CD4-positive, alpha-beta T cell treated with Interferon gamma for 1 hour (primary cell): Measurements from ENCODE around the gene LRRC61.
A peak's percentile ranks its signal among the peaks of the same experiment; 100 is the strongest.

ENCODE experiments used
- DNase-seq: peaks from one replicate; pipeline ENCODE4 v3.0.0-alpha.2; 2020

The LRRC61 gene

DNA sequence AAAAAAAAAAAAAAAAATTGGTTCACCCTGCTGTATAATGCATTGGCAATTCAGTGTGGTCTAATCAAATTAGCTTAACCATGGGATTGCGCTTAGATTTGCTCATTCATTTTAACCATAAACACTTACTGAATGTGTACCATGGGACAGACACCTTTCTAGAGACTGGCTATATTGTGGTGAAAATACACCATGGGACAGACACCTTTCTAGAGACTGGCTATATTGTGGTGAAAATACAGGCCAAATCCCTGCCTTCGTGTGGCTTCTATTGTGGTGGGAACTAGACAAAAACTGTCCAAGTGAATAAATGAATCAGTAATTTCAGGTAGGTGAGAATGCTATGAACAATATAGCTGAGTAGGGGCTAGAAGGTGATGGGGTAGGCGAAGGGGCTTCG is 35.3 kb downstream of the LRRC61 start:
- no peak for DNase-seq

DNA sequence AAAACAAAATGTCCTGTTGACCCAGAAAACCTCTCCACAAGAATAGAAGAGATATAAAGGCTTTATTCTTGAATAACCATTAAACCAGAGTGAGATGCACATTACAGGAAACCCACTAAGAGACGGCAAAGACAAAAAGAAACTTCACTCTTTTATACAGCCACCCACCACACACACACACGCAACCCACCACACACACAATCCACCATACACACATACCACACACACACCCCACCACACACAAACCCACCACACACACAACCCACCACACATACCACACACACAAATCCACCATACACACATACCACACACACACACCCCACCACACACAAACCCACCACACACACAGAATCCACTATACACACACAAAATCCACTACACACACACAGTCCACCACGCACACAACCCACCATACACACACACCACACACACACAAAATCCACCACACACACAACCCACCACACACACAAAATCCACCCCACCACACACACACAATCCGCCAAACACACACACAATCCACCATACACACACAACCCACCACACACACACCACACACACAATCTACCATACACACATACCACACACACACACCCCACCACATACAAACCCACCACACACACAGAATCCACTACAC is 36.0 kb downstream of the LRRC61 start:
- no peak for DNase-seq

DNA sequence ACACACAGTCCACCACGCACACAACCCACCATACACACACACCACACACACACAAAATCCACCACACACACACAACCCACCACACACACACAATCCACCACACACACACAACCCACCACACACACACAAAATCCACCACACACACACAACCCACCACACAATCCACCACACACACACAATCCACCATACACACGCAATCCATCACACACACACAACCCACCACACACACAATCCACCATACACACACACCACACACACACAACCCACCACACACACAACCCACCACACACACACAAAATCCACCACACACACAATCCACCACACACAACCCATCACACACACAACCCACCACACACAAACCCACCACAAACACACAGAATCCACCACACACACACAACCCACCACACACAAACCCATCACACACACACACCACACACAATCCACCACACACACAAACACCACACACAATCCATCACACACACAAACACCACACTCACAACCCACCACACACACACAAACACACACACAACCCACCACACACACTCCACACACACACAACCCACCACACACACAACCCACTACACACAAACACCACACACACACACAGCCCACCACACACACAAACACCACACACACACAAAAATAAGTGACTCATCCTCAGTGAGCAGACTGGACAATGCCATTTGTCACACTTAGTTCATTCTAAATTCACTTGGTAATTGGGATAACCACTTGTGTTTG is 36.6 kb downstream of the LRRC61 start:
- DNase-seq, result no peak

GRCh38 chr7:150360363-150361058 is 37.4 kb downstream of the LRRC61 start:
- DNase-seq, result no peak

GRCh38 chr7:150361402-150361801 is 38.2 kb downstream of the LRRC61 start:
- DNase-seq, result no peak

GRCh38 chr7:150361807-150362621 is 38.9 kb downstream of the LRRC61 start:
- DNase-seq, result no peak

DNA sequence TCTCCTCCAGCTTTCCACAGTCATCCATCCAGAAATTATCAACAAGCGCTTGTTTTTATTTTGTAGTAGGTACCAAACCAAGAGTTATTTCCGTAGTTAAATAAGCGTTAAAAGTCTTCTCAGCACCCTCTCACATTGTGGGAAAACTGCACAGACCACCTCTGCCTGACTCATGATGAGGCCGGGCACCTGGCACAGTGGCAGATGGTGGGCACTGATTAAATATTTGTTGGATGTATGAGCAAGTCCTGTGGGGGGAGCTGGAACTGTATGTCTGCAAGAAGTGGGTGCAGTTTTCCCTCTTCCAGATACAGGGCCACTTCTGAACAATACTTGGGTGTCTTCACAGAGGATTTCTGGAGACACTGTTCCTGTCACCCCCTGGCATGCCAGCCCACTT is 40.2 kb downstream of the LRRC61 start:
- no peak for DNase-seq

GRCh38 chr7:150363872-150364271 is 40.7 kb downstream of the LRRC61 start:
- no peak for DNase-seq

GRCh38 chr7:150365194-150365593 is 42.0 kb downstream of the LRRC61 start:
- DNase-seq, result no peak

DNA sequence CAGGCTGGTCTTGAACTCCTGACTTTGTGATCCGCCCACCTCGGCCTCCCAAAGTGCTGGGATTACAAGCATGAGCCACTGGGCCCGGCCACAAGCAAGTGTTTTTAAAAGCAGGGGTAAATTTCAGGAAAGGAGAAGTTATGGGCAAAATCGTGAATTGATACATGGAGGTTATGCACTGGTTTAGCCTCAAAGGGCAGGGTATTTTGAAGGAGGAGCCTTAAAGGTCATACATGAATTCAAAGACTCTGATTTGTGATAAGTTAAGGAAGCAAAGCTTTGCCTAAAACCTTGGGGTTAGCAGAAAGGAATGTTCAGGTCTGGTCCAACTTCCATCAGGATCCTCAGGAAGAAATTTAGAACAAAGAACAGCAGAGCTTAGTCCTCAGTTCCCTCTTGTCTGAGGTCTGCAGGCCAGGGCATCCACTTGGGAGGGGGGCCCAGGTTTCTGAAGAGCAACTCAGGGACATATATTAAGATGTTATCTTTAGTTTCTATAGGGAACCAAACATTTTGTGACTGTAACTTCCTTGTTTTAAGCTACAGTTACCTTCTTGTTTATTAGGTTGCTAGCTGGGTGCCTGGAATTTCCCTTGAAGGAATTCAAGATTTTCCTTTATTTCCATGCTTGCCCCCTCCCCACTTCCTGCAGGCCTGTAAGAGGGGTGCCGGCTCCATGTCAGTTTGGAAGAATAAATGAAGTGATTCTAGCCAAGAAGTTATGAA is 42.7 kb downstream of the LRRC61 start:
- DNase-seq, result peak; percentile 57

DNA sequence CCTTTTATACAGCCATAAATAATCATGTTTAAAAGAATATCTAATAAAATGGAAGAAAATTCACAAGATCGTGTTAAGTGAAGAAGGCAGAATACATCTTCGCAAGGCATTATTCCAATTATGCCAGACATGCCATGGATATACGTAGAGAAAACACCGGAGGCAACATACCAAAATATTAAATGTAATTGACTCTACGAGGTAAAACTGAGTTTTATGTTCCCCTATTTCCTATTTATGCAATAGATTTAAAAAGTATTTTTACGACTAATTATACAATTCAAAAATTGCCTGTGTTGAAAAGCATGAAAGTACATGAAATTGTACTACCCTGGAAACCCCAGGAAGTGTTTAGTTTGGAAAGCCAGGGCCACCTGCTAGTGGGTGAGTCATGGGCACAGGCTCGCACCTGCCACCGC is 44.5 kb downstream of the LRRC61 start:
- DNase-seq, result no peak

GRCh38 chr7:150368096-150368883 is 45.1 kb downstream of the LRRC61 start, which contains the start of gene REPIN1:
Gene REPIN1 (plus strand): TSS chr7:150368822. CDS start chr7:150369712, 890 bp downstream.
- peak; percentile 81 for DNase-seq

DNA sequence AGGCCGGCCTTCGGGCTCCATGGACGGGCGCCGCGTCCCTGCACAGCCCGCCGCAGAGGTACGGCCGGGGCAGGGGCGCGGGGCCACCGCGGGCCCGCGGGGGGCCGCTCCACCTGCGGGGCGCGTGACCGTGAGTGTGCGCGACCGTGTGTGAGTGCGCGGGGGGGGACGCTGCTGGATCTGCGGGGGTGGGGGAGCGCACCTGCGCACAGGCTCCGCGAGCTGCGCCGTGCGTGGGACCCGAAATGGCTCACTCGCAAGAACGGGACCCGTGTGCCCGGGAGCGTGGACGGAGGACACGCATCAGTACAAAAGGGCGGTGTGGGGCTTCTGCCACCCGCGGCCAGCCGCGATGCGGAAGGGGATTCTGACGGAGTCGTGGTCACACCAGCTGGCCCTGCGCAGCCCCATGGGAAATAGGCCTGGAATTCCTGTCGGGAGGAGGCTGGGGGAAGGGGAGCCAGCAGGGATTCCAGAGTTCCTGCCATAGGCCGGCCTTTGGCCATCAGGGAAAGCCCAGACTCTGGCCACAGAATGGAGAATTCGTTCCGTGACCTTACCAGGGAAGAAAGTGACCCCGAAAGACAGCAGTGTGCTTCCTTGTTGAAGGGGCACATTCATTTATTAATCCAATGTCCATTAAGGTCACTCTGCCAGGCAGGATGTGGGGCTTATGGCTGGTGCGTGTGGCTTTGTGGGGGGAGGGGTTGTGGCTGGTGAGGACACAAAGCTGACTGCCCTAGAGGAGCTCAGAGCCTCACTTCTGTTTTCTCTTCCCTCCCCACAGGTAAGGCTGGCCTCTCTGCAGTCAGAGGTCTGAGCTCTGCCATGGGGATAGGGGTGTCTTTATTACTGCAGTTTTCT is 46.0 kb downstream of the LRRC61 start:
- DNase-seq, result peak; percentile 62

DNA sequence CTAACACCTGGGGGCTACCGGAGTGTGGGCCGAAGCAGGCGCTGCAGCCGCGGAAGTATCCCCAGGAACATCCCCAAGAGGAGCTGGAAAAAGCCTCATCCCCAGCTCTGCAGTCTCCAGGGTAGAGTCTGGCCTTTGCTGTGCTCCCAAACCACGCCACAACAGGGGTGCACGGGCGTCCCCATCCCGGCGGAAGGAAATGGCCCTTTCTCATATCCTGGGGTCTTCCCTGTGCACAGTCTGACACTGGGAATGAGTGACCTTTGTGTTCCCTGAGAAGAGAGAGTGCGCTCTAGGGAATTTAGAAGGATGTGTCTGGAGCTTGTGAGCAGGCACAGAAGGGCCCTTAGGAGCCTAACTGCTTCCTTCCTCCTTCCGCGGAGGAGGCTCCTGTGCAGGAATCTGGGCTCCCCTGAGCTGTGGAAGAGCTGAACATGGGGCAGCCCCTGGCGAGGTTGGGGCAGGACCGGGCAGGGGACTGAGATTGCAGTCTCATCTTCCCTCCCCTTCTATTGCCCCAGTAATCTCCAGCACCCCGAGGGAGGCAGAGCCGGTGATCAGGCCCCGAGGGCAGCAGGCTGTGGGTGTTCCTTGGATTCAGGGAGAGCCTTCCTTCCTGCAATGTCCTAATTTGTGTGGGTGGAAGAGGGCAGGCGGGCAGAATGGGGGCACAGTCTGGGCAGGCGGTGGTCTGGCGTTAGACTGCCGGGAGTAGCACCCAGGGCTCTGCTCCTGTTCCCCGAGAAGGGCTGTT is 46.8 kb downstream of the LRRC61 start:
- no peak for DNase-seq

DNA sequence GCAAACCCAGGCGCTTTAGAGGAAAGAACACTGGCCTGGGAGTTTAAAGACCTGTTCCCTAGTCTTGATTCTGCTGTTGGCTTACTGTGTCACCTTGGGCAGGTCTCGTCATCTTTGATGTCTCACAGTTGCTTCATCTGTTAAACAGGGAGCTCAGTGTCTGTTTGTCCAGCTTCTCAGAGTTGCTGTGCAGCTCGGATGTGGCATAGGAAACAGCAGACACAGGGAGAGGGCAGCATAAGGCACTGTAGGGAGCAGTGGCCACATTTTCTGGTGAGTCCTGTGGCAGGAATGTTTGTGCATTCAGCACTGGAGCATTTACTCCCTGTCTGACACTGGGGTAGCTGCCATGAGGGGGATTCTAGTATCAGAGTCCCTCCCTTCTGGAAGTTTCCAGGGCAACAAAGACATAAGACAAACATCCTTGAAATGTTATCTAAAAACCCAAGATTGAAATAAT is 47.5 kb downstream of the LRRC61 start:
- DNase-seq, result no peak

DNA sequence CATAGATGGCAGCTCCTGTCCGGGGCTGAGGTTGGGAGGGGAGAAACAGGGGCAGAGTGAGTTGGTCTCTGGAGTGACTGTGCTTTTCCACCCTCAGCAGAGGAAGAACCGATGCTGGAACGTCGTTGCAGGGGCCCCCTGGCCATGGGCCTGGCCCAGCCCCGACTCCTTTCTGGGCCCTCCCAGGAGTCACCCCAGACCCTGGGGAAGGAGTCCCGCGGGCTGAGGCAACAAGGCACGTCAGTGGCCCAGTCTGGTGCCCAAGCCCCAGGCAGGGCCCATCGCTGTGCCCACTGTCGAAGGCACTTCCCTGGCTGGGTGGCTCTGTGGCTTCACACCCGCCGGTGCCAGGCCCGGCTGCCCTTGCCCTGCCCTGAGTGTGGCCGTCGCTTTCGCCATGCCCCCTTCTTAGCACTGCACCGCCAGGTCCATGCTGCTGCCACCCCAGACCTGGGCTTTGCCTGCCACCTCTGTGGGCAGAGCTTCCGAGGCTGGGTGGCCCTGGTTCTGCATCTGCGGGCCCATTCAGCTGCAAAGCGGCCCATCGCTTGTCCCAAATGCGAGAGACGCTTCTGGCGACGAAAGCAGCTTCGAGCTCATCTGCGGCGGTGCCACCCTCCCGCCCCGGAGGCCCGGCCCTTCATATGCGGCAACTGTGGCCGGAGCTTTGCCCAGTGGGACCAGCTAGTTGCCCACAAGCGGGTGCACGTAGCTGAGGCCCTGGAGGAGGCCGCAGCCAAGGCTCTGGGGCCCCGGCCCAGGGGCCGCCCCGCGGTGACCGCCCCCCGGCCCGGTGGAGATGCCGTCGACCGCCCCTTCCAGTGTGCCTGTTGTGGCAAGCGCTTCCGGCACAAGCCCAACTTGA is 48.2 kb downstream of the LRRC61 start:
- no peak for DNase-seq

DNA sequence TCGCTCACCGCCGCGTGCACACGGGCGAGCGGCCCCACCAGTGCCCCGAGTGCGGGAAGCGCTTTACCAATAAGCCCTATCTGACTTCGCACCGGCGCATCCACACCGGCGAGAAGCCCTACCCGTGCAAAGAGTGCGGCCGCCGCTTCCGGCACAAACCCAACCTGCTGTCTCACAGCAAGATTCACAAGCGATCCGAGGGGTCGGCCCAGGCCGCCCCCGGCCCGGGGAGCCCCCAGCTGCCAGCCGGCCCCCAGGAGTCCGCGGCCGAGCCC is 48.8 kb downstream of the LRRC61 start:
- DNase-seq, result no peak

GRCh38 chr7:150372271-150373048 is 49.3 kb downstream of the LRRC61 start:
- DNase-seq, result no peak
